ENCODE results near the gene KCNH5. TPM values are rescaled to one million over a fixed set of nuclear protein-coding genes. Genes with fewer than 3 reads are reported as not detected.

Gene KCNH5
- total and polyA plus RNA-seq, 12 donors, result 0.15 TPM; not detected in 11

GRCh38 chr14:62916551-62916950 is 128.7 kb downstream of the KCNH5 start:
- no peak for DNase-seq
- Histone ChIP-seq H3K27ac (no peak overlapping the region), H3K4me3 (no peak overlapping the region), H3K4me1 (no peaks in the 10 kb centered on the region), H3K27me3 (peaks cover 0 to 4% (median 0%) of the 10 kb centered on the region in 7 donors), H3K9me3 (no peaks in the 10 kb centered on the region), H3K36me3 (no peaks in the 10 kb centered on the region)
- ATAC-seq, result no peak
- intact Hi-C loops (cut with DNase I), result no loop called here
- 38 to 42% methylated on average over 4 of the region's 4 CpGs for WGBS, 2 donors
- no peak for TF ChIP-seq CTCF (IDR thresholded peaks at IDR 0.05)

- intact Hi-C loops (cut with DNase I), result no loop called here
- no peak for DNase-seq
- ATAC-seq, result no peak
- Histone ChIP-seq H3K27me3 (peaks cover 0 to 4% (median 0%) of the 10 kb centered on the region in 7 donors), H3K4me1 (no peaks in the 10 kb centered on the region), H3K4me3 (no peak overlapping the region), H3K27ac (no peak overlapping the region), H3K36me3 (no peaks in the 10 kb centered on the region), H3K9me3 (no peaks in the 10 kb centered on the region)
- TF ChIP-seq CTCF (IDR thresholded peaks at IDR 0.05), result no peak
- WGBS, 2 donors, result 77 to 79% methylated on average over 3 of the region's 3 CpGs
Measured at GRCh38 chr14:62914873-62915272, 130.4 kb downstream of the KCNH5 start.

- Histone ChIP-seq H3K27me3 (peaks cover 0 to 2% (median 0%) of the 10 kb centered on the region in 7 donors), H3K36me3 (no peaks in the 10 kb centered on the region), H3K27ac (no peak overlapping the region), H3K4me1 (no peaks in the 10 kb centered on the region), H3K4me3 (no peak overlapping the region), H3K9me3 (no peaks in the 10 kb centered on the region)
- TF ChIP-seq CTCF (IDR thresholded peaks at IDR 0.05), result no peak
- no peak for ATAC-seq
- no peak for DNase-seq
- intact Hi-C loops (cut with DNase I), result no loop called here
- 51 to 66% methylated on average over 2 of the region's 2 CpGs for WGBS, 2 donors
Measured at GRCh38 chr14:62914025-62914424, 131.2 kb downstream of the KCNH5 start.

GRCh38 chr14:62908506-62908905 is 136.8 kb downstream of the KCNH5 start:
- Histone ChIP-seq H3K4me3 (no peak overlapping the region), H3K36me3 (no peaks in the 10 kb centered on the region), H3K9me3 (no peaks in the 10 kb centered on the region), H3K4me1 (no peaks in the 10 kb centered on the region), H3K27ac (no peak overlapping the region), H3K27me3 (no peaks in the 10 kb centered on the region)
- DNase-seq, result no peak
- no peak for ATAC-seq
- 88 to 89% methylated on average over 1 of the region's 1 CpG for WGBS, 2 donors
- intact Hi-C loops (cut with DNase I), result no loop called here
- no peak for TF ChIP-seq CTCF (IDR thresholded peaks at IDR 0.05)
